ENCODE data around the gene NIM1K. TPM values are rescaled to one million over a fixed set of nuclear protein-coding genes. Genes with fewer than 3 reads are reported as not detected.

The NIM1K gene
- total and polyA plus RNA-seq, 10 of the 15 experiments (the other 5 are each of a cell fraction or from before 2014, with no cell fraction given), result 0.27 to 1.7 (median 0.66) TPM

DNA sequence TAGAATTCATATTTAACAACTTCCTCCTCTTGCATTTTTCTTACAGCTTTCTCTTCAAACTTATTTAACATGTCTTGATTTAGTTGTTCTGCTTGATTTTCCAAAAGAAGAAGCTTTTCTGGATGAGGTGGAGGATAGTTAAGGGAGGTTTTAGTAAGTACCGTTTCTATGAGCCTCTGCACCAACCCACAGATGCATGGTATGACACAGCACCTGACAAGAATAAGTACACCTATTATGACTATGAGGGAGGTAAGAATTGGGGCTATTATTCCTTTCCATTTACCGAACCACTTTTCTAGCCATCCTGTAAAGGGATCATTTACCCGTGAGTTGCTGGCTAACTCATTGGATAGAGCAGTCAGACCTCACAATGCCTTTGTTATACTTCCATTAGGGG is 123.7 kb downstream of the NIM1K start:
- H3K4me1 ChIP-seq (ENCODE audit: control insufficient read depth, insufficient read depth, low read length), result peaks cover 6% of the 10 kb centered on the region
- H3K4me2 ChIP-seq (ENCODE audit: control insufficient read depth, insufficient read depth), result no peak overlapping the region
- H3K9me3 ChIP-seq (replicated peaks; ENCODE audit: control insufficient read depth, insufficient read depth, low read length), result no peaks in the 10 kb centered on the region; the same call in 1 of the 3 replicates
- no TSS peak for BruUV-seq (replicated peaks)
- H3K27me3 ChIP-seq (replicated peaks in 1 of 2; ENCODE audit: control insufficient read depth in 2 of 2, insufficient read depth in 2 of 2, low read length in 1 of 2), result no peaks in the 10 kb centered on the region
- 72% methylated on average over 3 of the region's 3 CpGs for WGBS (ENCODE audit: insufficient coverage, insufficient replicate concordance, low lambda C conversion rate, missing lambda C conversion rate)
- H3K9ac ChIP-seq (ENCODE audit: control insufficient read depth, insufficient read depth, low read length), result no peak overlapping the region
- ChIA-PET POLR2A (interaction anchor here (0.5 to 1.1 kb wide), 6 partner anchors 12 to 274 kb away, joined by 3 to 4 read pairs (median 3); no protein-coding TSS in a partner anchor), RAD21 (ENCODE audit: unreplicated experiment) (interaction anchor here (0.6 to 0.8 kb wide), 3 partner anchors 9 to 169 kb away, joined by 3 to 4 read pairs (median 3); no protein-coding TSS in a partner anchor), SMC1A (ENCODE audit: uncharacterized antibody, unreplicated experiment) (no interaction called here), CTCF (interaction anchor here (0.9 to 2.3 kb wide), 4 partner anchors 9 to 168 kb away, joined by 3 to 11 read pairs (median 5); partner anchors contain the start of gene TMEM267)
- no peak overlapping the region for H2AFZ ChIP-seq (ENCODE audit: control insufficient read depth, low read depth, low read length)
- intact Hi-C loops (cut with micrococcal nuclease; ENCODE audit: unreplicated experiment) (no loop called here), in situ Hi-C loops (cut with MboI) (no loop called here)
- ATAC-seq (no peak), DNase-seq (ENCODE audit: low read depth, low spot score) (no peak), FAIRE-seq (no peak)
- H4K20me1 ChIP-seq (ENCODE audit: control insufficient read depth, insufficient read depth), result no peaks in the 10 kb centered on the region
- TF ChIP-seq CREM (IDR thresholded peaks at IDR 0.05; ENCODE audit: low read depth) (0 out of 2 replicates have a peak, but pooled peaks have one; percentile 4), ETV6 (conservative IDR thresholded peaks at IDR 0.05 in 1 of 2, IDR thresholded peaks at IDR 0.05 in 1 of 2; ENCODE audit: borderline replicate concordance in 1 of 2, low read depth in 1 of 2) (no peak), SMARCA5 (IDR thresholded peaks at IDR 0.05) (no peak), FOXM1 (IDR thresholded peaks at IDR 0.05; ENCODE audit: low read depth, low read length) (peak; percentile 3; the same call in 1 of the 2 replicates), JUNB (IDR thresholded peaks at IDR 0.05) (peak; percentile 73), HCFC1 (IDR thresholded peaks at IDR 0.05; ENCODE audit: low read length) (no peak)
- no peaks in the 10 kb centered on the region; a peak in 1 of 4 replicates for H3K36me3 ChIP-seq (ENCODE audit: control insufficient read depth in 2 of 2, insufficient read depth in 2 of 2, low read length in 1 of 2)
- H3K79me2 ChIP-seq (ENCODE audit: control insufficient read depth, insufficient read depth, low read length), result peaks cover 26% of the 10 kb centered on the region
- H3K4me3 ChIP-seq, result no peak overlapping the region
- no peak overlapping the region for H3K27ac ChIP-seq (ENCODE audit: control insufficient read depth, insufficient read depth)

DNA sequence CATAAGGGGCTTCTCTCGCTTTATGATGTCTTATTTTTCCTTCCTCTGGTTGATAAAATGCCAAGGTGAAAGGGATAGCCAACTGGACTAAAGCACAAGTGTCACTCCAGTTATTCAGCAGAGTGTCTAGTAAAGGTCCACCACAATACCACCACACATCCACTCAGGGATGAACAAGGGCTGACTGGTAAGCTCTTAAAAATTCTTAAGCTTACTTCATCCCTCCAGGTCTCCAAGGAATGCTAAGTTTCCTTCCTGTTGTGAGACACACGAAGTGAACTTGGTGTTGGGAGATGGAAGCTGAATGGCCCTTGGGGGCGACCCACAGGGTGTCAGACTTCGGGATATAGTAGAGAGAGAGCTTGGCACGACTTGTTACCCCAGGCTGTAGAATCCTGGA is 124.4 kb downstream of the NIM1K start:
- no peaks in the 10 kb centered on the region for H4K20me1 ChIP-seq (ENCODE audit: control insufficient read depth, insufficient read depth)
- no peaks in the 10 kb centered on the region for H3K27me3 ChIP-seq (replicated peaks in 1 of 2; ENCODE audit: control insufficient read depth in 2 of 2, insufficient read depth in 2 of 2, low read length in 1 of 2)
- H3K36me3 ChIP-seq (ENCODE audit: control insufficient read depth in 2 of 2, insufficient read depth in 2 of 2, low read length in 1 of 2), result no peaks in the 10 kb centered on the region
- H3K4me3 ChIP-seq, result no peak overlapping the region
- in situ Hi-C loops (cut with MboI) (no loop called here), intact Hi-C loops (cut with micrococcal nuclease; ENCODE audit: unreplicated experiment) (no loop called here)
- peaks cover 6% of the 10 kb centered on the region for H3K4me1 ChIP-seq (ENCODE audit: control insufficient read depth, insufficient read depth, low read length)
- ChIA-PET POLR2A (interaction anchor here (1.1 kb wide), 1 partner anchor 250 kb away, joined by 3 read pairs; no protein-coding TSS in a partner anchor), CTCF (interaction anchor here (1.4 to 2.3 kb wide), 4 partner anchors 10 to 73 kb away, joined by 3 to 11 read pairs (median 5); no protein-coding TSS in a partner anchor), RAD21 (ENCODE audit: unreplicated experiment) (no interaction called here), SMC1A (ENCODE audit: uncharacterized antibody, unreplicated experiment) (no interaction called here)
- DNase-seq (ENCODE audit: low read depth, low spot score) (no peak), FAIRE-seq (no peak), ATAC-seq (no peak)
- H3K9ac ChIP-seq (ENCODE audit: control insufficient read depth, insufficient read depth, low read length), result no peak overlapping the region
- H2AFZ ChIP-seq (ENCODE audit: control insufficient read depth, low read depth, low read length), result no peak overlapping the region
- H3K4me2 ChIP-seq (ENCODE audit: control insufficient read depth, insufficient read depth), result no peak overlapping the region
- no peak overlapping the region for H3K27ac ChIP-seq (ENCODE audit: control insufficient read depth, insufficient read depth)
- no peaks in the 10 kb centered on the region; the same call in 1 of the 3 replicates for H3K9me3 ChIP-seq (replicated peaks; ENCODE audit: control insufficient read depth, insufficient read depth, low read length)
- 89% methylated on average over 5 of the region's 5 CpGs for WGBS (ENCODE audit: insufficient coverage, insufficient replicate concordance, low lambda C conversion rate, missing lambda C conversion rate)
- no TSS peak for BruUV-seq (replicated peaks)
- H3K79me2 ChIP-seq (ENCODE audit: control insufficient read depth, insufficient read depth, low read length), result peaks cover 18% of the 10 kb centered on the region
- TF ChIP-seq DPF2 (IDR thresholded peaks at IDR 0.05) (no peak), NFYB (IDR thresholded peaks at IDR 0.05; ENCODE audit: insufficient read depth, low read depth, low read length) (no peak)
- TF ChIP-seq, protein P1, sequence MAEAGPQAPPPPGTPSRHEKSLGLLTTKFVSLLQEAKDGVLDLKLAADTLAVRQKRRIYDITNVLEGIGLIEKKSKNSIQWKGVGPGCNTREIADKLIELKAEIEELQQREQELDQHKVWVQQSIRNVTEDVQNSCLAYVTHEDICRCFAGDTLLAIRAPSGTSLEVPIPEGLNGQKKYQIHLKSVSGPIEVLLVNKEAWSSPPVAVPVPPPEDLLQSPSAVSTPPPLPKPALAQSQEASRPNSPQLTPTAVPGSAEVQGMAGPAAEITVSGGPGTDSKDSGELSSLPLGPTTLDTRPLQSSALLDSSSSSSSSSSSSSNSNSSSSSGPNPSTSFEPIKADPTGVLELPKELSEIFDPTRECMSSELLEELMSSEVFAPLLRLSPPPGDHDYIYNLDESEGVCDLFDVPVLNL (IDR thresholded peaks at IDR 0.05; ENCODE audit: low read depth, low read length), result no peak
- TF ChIP-seq, protein P2, sequence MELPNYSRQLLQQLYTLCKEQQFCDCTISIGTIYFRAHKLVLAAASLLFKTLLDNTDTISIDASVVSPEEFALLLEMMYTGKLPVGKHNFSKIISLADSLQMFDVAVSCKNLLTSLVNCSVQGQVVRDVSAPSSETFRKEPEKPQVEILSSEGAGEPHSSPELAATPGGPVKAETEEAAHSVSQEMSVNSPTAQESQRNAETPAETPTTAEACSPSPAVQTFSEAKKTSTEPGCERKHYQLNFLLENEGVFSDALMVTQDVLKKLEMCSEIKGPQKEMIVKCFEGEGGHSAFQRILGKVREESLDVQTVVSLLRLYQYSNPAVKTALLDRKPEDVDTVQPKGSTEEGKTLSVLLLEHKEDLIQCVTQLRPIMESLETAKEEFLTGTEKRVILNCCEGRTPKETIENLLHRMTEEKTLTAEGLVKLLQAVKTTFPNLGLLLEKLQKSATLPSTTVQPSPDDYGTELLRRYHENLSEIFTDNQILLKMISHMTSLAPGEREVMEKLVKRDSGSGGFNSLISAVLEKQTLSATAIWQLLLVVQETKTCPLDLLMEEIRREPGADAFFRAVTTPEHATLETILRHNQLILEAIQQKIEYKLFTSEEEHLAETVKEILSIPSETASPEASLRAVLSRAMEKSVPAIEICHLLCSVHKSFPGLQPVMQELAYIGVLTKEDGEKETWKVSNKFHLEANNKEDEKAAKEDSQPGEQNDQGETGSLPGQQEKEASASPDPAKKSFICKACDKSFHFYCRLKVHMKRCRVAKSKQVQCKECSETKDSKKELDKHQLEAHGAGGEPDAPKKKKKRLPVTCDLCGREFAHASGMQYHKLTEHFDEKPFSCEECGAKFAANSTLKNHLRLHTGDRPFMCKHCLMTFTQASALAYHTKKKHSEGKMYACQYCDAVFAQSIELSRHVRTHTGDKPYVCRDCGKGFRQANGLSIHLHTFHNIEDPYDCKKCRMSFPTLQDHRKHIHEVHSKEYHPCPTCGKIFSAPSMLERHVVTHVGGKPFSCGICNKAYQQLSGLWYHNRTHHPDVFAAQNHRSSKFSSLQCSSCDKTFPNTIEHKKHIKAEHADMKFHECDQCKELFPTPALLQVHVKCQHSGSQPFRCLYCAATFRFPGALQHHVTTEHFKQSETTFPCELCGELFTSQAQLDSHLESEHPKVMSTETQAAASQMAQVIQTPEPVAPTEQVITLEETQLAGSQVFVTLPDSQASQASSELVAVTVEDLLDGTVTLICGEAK (IDR thresholded peaks at IDR 0.05; ENCODE audit: borderline replicate concordance), result no peak
- TF ChIP-seq, protein P3, sequence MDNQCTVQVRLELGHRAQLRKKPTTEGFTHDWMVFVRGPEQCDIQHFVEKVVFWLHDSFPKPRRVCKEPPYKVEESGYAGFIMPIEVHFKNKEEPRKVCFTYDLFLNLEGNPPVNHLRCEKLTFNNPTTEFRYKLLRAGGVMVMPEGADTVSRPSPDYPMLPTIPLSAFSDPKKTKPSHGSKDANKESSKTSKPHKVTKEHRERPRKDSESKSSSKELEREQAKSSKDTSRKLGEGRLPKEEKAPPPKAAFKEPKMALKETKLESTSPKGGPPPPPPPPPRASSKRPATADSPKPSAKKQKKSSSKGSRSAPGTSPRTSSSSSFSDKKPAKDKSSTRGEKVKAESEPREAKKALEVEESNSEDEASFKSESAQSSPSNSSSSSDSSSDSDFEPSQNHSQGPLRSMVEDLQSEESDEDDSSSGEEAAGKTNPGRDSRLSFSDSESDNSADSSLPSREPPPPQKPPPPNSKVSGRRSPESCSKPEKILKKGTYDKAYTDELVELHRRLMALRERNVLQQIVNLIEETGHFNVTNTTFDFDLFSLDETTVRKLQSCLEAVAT (IDR thresholded peaks at IDR 0.05), result no peak
